EH (cell line): ENCODE data around the gene PAPSS1.
"Not testable (repeated sequence)": the region's sequence is repeated elsewhere in the genome, so short reads cannot be mapped to it uniquely, and the experiment has no call there.

Source experiments
- DNase-seq: peaks from one replicate; pipeline ENCODE4 v3.0.0-alpha.2; 2015; ENCODE audit warnings: low read depth

The PAPSS1 gene

DNA sequence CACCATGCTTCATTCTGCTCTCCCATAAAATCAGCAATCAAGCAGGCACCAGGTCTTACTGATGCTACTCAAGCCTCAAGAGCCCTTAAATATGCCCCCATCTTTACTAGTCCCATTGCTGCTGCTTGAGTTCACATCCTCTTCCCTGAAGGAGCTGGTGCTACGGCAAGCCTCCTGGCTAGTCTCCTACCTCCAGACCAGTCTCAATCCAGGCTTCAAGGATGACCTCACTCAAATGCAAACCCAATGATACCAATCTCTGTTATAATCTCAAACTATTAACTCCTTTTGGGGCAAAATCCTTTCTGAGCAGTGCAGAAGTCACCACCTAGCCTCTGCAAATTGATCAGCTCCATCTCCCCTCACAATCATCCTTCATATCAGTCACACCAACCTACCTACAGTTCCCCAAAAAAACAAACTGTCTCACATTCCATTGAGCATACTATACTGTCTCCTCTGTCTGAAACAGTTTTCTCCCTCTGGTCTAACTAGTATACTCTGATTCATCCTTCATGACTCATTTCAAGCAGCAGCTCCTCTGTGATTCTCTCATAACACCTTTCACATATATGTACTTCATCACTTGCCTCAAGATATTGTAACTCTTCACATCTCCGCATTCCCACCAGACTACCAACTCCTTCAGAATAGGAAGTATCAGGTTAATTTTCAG, 30.0 kb downstream of the PAPSS1 start:
- peak; percentile 84 for DNase-seq

DNA sequence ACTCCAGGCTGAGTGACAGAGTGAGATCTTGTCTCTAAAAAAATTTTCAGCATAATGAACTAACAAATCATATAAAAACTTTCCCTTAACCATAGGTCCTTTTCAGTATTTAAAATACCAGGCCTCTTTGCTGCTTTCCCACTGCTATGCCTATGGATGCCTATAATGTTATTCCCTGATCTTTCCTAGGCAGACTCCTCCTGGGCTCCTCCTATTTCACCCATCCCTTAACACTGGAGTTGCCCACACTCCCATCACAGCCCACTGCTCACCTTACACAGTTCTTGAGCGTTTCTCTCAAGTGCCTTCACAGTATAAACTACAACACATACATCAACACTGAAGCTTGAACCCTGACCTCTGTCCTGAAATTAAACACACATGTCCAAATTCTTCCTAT, 31.6 kb downstream of the PAPSS1 start:
- DNase-seq = no peak

DNA sequence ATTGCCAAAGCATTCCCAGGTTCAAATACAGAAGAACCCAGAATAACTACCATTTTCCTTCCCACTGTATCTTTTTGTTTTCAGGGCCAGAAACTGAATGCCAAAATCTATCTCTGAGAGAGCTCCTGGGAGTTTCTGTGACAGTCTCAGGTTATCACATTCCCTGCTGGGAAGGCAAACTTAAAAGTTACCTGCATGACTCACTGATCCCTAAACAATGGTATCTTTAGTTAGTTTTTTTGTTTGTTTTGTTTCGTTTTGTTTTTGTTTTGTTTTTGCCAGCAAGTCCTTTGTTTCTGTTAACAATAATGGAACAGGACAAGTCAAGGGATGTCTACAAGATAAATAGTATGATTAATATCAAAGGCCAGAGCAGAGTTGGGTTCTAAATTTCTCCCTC, 34.3 kb downstream of the PAPSS1 start:
- no peak for DNase-seq

DNA sequence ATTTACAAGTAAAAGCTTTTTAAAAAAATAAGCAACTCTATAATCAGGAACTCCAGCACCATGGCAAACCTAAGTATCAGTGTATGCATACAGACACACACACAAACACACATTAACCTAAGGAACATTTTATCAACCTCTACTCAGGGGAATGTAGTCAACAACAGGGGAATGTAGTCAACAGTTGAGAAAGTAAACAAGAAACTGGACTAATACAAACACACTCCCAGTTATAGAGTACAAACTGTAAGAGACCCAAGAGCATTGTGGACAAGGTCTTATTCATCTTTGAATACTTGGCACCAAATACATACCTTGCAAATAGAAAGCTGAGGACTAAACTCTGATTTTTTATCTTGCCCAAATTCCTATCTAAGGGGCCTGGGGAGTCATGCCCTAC, 36.2 kb downstream of the PAPSS1 start:
- DNase-seq = no peak

DNA sequence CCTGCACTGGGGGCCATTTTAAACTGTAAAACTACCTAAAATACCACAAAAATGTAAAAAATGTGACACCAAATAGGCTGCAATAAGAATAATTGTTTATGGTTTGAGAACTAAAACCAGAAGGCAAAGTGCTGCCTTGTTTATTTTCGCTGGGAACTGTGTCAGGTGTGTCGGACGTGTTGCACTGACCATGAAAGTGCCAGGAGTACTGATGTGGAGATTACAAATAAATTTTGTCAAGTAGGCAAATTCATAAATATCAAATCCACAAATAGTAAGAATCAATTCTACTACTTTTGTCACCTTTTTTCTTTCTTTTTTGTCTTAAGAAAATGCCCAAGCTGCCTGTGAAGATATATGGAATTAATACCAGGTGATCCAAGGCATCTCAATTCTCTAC, 37.7 kb downstream of the PAPSS1 start:
- DNase-seq = no peak

DNA sequence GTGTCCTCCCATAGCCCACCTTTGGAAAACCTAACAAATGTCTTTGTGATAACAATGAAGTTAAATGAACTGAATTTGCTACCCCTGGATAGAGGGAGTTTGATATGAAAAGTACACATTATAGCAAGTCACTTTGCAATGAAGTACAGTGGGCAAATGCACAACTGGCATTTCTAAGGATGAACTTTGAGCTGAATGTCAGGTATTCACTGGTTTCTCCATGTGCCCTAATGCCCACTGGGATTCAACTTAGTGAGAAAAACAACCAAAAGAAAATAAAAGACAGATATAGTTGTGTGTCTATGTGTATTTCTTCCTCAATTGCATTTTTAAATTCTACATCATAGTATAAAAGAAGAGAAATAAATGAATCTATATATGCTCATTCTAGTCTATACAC, 51.0 kb downstream of the PAPSS1 start:
- no peak for DNase-seq

DNA sequence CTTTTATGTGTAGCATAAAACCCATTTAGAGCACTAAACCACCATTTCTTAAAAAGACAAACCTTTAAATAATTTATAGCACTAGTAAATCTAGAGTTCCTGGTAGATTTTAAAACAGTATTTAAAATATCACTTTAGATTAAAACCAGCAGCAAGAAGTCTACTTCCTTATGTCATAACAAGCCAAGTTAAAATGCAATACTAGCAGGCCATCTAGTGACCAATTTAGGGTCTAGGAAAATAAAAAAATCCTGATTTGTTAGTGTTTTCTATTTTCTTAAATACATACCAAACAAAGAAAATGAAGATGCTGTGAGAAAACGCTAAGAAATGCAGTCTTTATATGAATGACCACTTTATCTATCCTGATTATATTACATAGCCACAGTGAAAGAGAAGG, 53.9 kb downstream of the PAPSS1 start:
- DNase-seq = peak; percentile 51

DNA sequence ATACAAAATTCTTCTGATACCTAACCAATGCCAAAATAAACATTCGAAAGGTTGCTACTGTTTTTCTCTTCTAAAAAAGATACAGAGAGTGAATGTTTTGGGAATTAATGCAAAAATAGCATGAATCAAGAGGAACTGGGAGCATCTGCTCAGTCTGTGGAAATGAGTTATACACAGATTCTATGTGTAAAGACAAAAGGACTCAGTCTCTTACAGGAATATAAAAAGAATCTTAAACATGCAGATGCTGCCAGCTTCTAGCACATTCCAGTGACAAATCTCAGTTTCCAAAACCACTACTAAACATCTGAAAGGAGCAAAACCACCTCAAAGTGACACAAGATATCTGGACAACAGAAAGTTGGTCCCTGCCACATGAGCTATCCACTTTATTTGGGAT, 55.0 kb downstream of the PAPSS1 start:
- peak; percentile 51 for DNase-seq

DNA sequence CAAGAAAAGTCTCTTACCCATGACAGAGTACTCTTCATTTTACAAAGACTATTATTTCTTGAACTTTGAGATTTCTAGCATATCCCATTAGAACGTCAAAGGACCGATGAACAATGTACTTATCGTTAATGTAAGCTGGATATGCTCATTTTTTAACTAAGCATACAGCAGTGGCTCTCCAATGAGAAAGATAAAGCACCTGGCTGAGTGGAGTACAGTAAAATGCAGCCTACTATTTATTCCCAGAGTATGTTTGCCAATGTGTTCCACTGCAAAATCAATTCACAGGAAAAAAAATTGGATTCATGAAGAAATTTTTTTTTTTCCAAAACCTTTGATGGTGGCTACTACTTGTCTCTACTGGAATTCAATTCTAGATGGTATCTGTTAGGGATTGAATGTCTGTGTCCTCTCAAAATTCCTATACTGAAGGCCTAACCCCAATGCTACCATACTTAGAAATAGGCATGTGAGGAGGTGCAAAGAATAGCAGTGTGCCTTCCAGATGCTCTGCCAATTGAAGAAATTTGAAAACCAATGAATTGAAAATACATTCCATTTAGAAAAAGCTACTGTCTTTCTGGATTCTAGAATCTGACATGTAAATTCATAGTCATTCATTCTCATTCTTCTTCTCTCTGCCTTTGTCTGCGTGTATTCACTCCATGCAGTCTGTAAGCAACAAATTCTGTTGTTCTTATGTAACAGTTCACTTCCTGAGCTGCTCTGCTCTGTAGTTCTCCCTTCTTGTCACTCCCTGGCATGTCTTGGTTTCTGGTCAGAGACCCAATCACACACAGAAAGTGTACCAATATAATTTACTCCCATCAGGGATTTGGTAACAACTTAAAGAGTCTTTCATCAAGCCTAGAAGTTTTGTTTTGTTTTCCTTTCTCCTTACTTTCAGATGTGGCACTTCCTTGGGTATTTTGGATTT, 61.4 kb downstream of the PAPSS1 start:
- no peak for DNase-seq

DNA sequence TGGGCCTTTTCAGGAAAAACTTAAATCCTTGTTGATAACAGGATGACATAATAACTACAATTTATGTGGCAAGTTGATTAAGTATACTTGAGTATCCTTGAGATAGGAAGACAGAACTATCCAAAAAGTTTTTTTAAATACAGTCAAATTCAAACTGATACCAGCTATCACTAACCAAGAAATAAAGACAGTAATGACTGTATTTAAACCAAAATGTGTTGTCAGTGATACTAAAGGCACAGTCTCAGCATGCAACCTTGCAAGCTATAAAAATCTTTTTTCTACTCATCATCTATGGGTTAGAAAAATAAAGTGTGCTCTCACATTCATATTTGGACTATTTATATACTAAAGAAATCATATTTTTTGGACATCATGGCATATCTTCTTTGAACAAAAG, 64.7 kb downstream of the PAPSS1 start:
- DNase-seq = no peak

DNA sequence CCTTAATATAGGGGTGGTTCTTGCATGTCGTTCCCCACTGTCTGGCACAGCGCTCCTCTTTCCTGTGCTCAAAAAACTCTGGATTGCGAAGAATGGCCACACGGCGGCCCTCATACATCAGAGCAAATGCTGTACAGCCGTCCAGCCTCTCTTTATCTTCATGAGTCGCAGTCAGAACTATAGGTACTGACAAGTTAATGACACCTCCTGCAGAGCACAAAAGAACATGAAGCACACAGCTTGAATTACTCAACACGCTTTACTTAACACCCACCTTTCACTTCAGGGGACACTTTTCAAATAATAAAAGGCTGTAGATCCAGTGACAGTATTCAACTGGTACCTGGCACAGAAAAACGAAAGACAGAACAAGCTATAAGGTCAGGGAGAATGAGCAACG, 65.3 kb downstream of the PAPSS1 start:
- DNase-seq = no peak

DNA sequence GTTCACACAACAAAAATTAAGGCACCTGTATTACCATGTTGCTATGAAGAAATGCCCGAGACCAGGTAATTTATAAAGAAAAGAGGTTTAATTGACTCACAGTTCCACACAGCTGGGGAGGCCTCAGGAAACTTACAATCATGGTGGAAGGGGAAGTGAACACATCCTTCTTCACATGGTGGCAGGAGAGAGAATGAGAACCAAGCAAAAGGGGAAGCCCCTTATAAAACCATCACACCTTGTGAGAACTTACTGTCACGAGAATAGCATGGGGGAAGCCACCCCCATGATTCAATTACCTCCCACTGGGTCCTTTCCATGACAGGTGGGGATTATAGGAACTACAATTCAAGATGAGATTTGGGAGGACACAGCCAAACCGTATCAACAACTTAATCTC, 68.6 kb downstream of the PAPSS1 start:
- not testable (repeated sequence) for DNase-seq

DNA sequence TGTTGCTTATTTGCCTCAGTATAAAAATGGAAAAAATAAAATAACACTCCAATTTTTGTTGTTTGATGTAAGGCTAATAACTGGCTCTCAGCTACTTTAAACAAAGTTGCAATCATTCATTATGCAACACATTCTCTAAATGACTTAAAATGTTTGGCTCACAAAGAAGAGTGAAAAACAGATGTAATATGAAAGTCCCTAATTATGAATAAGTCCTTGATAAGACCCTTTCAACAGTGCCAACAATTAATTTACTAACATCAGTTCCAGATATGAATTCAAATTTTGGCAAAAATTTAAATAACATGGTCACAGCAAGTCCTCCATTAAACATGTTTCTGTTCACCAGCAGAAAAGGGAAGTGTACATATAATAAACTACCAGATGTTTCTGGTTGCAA, 69.8 kb downstream of the PAPSS1 start:
- DNase-seq = no peak

DNA sequence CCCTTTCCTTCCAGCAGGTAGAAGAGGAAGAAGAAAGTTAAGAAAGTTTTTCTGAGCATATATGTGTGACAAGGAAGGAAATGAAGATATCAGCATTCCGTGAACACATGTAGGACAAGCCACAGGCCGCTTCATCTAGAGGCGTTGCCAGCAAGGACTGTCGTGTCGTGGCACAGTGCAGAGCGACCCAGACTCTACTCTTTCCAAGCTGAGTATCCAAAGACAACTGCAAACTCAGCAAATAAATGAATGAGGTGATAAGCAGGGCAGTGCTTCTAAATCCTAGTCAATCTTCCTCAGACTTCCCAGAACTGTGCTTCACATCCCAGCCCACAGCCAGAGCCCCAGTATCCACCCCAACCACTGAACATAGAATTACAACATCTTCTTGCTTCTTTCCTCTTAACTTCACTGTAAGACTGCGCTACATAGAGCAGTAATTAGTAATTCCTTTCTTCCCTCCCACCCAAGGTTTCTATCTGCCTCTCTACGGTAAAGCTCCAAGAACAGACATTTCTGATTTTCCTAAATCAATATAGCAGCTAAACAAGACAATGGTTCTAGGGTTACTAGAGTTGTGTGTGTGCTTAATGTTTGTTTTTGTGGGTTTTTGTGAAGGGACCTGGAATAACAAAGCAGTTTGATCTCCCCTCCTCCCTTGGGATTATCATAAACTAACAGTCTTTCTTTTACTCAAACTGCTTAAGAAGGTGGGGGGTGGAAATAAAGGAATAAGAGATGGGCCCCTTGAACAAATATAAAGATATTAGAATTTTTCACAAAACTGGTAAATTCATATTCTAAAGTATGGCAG, 71.6 kb downstream of the PAPSS1 start:
- no peak for DNase-seq

DNA sequence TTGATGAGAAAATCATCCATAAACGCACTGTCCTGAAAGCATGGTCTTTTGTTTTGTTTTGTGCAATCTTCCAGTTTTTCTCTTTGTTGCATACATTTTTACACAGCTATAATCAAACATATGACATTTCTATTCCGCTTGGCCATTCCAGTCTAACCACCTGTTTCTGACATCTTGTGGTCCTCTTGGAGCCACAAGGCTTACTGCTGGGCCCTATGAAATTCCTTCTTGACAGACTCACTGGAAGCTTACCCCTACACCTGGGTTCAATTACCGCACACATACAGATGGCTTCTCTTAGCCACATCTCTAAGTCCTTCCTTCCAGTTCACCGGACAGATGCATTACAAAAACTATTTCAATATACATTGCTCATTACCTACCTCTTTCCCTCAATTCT, 72.4 kb downstream of the PAPSS1 start:
- peak; percentile 31 for DNase-seq

DNA sequence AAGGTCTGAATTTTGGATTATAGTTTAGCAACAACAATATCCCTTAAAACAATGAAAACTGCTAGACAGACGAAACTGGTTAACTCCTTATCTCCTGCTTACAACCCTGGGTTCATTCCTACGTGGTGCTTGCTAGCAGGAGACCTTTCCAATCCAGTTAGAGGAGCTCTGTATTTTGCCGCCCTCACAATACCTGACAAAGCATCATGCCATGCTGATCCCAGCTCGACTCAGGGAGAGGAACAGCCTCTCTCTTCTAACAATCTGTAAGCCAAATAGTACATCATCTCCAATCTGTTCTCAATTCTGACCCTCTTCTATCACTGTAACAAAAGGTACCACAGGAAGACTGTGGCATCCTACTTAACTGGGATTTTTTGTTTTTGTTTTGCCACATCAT, 74.4 kb downstream of the PAPSS1 start:
- DNase-seq = no peak

DNA sequence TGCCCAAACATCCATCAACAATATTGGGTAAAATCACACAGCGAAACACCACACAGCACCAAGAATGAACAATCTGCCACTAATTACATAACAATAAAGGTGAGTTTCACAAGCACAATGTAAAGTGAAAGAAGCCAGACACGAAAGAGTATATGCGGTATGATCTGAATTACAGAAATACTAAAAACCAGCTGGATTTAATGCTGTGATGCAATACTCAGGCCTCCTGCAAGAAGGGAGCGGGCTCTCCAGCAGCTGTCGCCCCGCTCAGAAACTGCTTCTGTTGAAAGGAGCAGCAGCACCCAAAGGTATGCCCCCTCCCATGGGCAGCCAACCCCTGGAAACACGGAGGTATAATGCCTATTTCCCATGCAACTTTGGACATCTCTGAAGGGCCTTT, 77.0 kb downstream of the PAPSS1 start:
- no peak for DNase-seq

DNA sequence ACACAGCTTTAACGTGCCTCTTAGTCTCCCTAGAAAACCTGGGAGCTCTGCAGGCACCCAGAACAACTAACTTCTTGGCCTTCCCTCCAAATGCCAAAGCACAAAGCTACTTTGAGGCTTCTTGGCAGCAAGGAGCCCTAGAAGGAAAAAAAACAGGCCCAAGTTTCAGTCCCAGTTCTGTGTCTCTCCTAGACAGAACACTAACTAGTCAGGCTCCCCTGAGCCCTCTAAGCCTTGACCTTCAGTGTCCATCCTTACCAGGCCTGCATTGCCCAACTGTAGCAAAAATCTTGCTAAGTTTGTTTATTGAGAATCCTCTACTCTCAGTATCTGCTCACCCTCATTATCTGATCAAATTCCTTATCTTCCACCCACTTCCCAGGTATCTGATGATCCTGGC, 79.2 kb downstream of the PAPSS1 start:
- no peak for DNase-seq

DNA sequence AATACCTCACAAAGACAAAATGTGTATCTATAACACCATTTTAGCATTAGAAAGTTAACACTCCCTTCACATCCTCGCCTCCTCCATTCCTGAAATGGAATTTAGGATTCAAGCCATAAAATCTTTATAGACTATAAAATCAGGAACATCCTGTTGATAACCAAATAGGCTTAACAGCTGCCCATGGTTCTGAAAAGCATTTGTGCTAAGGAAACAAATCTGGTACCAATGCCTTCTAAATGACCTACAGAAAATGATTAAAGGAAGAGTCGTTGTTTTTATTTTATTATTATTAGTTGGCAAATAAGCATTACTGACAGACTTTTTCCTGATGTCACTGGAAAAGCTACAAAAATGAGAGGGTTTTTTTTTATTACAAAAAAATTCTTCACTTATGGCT, 79.8 kb downstream of the PAPSS1 start:
- peak; percentile 38 for DNase-seq

DNA sequence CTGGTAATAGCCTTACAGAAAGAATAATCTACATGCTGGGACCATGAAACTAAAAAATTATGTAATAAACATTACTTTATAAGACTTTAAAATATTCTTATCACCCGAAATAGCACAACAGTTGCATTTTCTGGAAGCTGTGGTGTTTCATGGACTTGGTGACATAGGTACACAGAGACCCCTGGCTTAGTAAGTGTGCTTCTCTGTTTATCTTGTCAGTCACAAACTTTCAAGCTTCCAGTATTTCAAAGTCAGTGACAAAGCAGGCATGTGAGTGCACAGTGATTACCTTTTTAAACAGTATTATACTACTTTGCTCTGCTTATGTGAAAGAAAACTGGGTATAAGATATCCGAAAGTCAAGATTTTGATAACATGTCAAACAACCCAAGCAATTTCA, 84.3 kb downstream of the PAPSS1 start:
- no peak for DNase-seq

DNA sequence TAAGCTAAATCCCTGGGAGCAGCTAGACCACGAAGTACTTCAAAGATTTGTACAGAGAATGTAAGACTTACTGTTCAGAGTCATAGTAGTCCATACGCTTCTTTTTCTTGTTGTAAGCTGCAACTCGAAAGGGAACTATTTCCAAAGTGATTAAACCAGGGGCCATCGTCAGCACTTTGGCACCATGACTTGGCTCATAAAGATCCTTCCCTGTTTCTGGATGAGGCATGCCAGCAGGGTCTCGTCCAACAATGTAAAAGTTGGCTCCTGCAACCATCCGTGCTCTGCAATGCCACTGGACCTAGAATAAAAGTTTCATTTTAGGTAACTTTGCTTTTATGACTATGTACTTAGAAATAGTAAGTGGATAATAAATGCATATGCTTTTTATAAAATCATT, 88.5 kb downstream of the PAPSS1 start:
- DNase-seq = no peak

DNA sequence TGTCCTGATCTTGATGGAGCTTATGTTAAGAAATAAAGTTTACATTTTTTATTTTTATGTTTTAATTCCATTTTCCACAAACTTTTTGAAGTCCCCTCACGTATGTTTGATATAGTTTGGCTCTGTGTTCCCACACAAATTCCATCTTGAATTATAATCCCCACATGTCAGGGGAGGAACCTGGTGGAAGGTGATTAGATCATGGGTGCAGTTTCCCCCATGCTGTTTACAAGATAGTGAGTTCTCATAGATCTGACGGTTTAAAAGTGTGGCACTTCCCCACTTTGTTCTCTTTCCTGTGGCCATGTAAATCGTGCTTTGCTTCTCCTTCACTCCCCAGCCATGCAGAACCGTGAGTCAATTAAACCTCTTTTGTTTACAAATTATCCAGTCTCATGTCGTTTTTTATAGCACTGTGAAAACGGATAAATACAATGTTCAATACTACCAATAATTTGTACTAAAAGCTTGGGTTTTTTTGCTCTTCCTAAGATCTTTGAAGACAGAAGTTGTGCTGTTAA, 89.8 kb downstream of the PAPSS1 start:
- no peak for DNase-seq

DNA sequence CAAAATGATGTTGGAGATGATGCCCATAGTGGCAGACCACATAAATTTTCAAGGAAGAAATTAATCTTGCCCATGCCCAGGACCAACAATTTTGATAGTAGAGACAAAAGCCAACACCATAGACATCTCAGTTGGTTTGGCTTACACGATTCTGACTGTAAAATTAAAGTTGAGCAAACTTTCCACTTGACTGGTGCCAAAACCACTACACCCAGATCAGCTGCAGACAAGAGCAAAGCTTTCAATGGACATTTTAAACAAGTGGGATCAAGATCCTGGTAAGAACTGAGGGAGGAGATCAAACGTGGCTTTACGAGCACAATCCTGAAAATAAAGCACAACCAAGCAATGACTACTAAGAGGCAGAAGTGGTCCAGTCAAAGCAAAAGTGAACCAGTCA, 90.7 kb downstream of the PAPSS1 start:
- no peak for DNase-seq
